Endodermal cell (in vitro differentiated cells): ENCODE results near the gene DOHH. TPM values are rescaled to one million over a fixed set of nuclear protein-coding genes. Genes with fewer than 3 reads are reported as not detected.

ENCODE experiments used
- DNase-seq: peaks from one replicate; pipeline ENCODE4 v3.0.0-alpha.2; 2017
- H3K27ac ChIP-seq: 2 replicates; pipeline ENCODE4 v1.5.1; 2013; ENCODE audit warnings: mild to moderate bottlenecking, low read depth, low read length, moderate library complexity
- H3K27me3 ChIP-seq: 2 replicates; pipeline ENCODE4 v1.6.1; 2013; ENCODE audit warnings: mild to moderate bottlenecking, low read length, moderate library complexity; ENCODE audit not compliant: insufficient read depth, control insufficient read depth, poor library complexity, severe bottlenecking
- H3K36me3 ChIP-seq: 2 replicates; pipeline ENCODE4 v1.7.0; 2013; ENCODE audit warnings: mild to moderate bottlenecking, low read length, moderate library complexity; ENCODE audit not compliant: control insufficient read depth, insufficient read depth
- H3K4me1 ChIP-seq: one replicate; pipeline ENCODE4 v1.7.0; 2013; ENCODE audit warnings: low read length; ENCODE audit not compliant: control insufficient read depth, insufficient read depth
- H3K4me3 ChIP-seq: 2 replicates; pipeline ENCODE4 v1.5.1; 2013; ENCODE audit warnings: mild to moderate bottlenecking, low read length, moderate library complexity
- H3K9ac ChIP-seq: 2 replicates; pipeline ENCODE4 v1.6.1; 2013; ENCODE audit warnings: mild to moderate bottlenecking, low read length, moderate library complexity; ENCODE audit not compliant: poor library complexity, severe bottlenecking; ENCODE audit errors: extremely low read depth
- H3K9me3 ChIP-seq: 2 replicates; pipeline ENCODE4 v1.6.1; 2013; ENCODE audit warnings: mild to moderate bottlenecking, low read length, moderate library complexity; ENCODE audit not compliant: control insufficient read depth
- H3K27ac Mint-ChIP-seq: 2 replicates; pipeline ENCODE4 v1.8.0; 2020; ENCODE audit warnings: mixed read lengths
- H3K27me3 Mint-ChIP-seq: 2 replicates; pipeline ENCODE4 v1.8.0; 2021; ENCODE audit warnings: mild to moderate bottlenecking, mixed read lengths; ENCODE audit not compliant: insufficient read depth
- H3K36me3 Mint-ChIP-seq: 2 replicates; pipeline ENCODE4 v1.8.0; 2020; ENCODE audit warnings: low read depth, mixed read lengths
- H3K4me1 Mint-ChIP-seq: 2 replicates; pipeline ENCODE4 v1.8.0; 2020; ENCODE audit warnings: mixed read lengths
- H3K4me3 Mint-ChIP-seq: 2 replicates; pipeline ENCODE4 v1.8.0; 2020; ENCODE audit warnings: mild to moderate bottlenecking, moderate library complexity, mixed read lengths
- H3K9me3 Mint-ChIP-seq: 2 replicates; pipeline ENCODE4 v1.8.0; 2020; ENCODE audit warnings: mild to moderate bottlenecking, mixed read lengths
- CTCF ChIP-seq: fragments of 200-600 bp; sonication (generic); conservative IDR thresholded peaks from 2 replicates; pipeline ENCODE4 v1.5.0; 2021; ENCODE audit warnings: antibody characterized with exemption, mild to moderate bottlenecking
- WGBS, 2 experiments: methylation state at CpG; one replicate each; pipeline versions ENCODE4 v1.1.5 to v1.1.7; 2013; ENCODE audit warnings: missing lambda C conversion rate in 2 of 2, mixed read lengths in 1 of 2; ENCODE audit not compliant: insufficient coverage in 1 of 2, insufficient read length in 1 of 2; 5-methylcytosine and 5-hydroxymethylcytosine counted together
- total RNA-seq, 2 donors: library from RNA; stranded (reverse); fragmentation: NEBNext Ultra II Directional in 1 of 2; extraction: Animal tissue kit (Norgen Biotek cat#: 25700) in 1 of 2; gene quantifications; 2 replicates in 1 of 2; 3 replicates in 1 of 2; pipeline ENCODE4 v1.2.1, GENCODE V29; 2021

DOHH gene
- total RNA-seq, 2 donors from 2014 or later: 13.4 to 14.3 TPM

GRCh38 chr19:3457528-3458228 lies 42.8 kb downstream of the DOHH start:
- Histone ChIP-seq H3K4me1 (peaks cover 8% of the 10 kb centered on the region), H3K27ac (no peak overlapping the region), H3K4me3 (no peak overlapping the region), H3K9ac (no peak overlapping the region), H3K9me3 (no peaks in the 10 kb centered on the region), H3K27me3 (peaks cover 5% of the 10 kb centered on the region), H3K36me3 (no peaks in the 10 kb centered on the region)
- Mint-ChIP-seq H3K27me3 (peaks cover 11% of the 10 kb centered on the region), H3K27ac (no peak overlapping the region), H3K36me3 (no peaks in the 10 kb centered on the region), H3K9me3 (no peaks in the 10 kb centered on the region), H3K4me3 (no peak overlapping the region), H3K4me1 (peaks cover 8% of the 10 kb centered on the region)
- 28 to 51% methylated on average over 6 to 22 of the region's 22 CpGs for WGBS, 2 experiments
- no peak for TF ChIP-seq CTCF
- peak; percentile 73 for DNase-seq

- no peak for TF ChIP-seq CTCF
- no peaks in the 10 kb centered on the region for H3K27me3 ChIP-seq
- H3K9ac ChIP-seq: no peak overlapping the region
- DNase-seq: peak; percentile 38
- no peak overlapping the region for H3K27ac ChIP-seq
- Mint-ChIP-seq H3K27me3 (peaks cover 5% of the 10 kb centered on the region), H3K36me3 (no peaks in the 10 kb centered on the region), H3K27ac (no peak overlapping the region), H3K9me3 (no peaks in the 10 kb centered on the region), H3K4me3 (no peak overlapping the region), H3K4me1 (peaks cover 7% of the 10 kb centered on the region)
- 81 to 88% methylated on average over 13 to 17 of the region's 18 CpGs for WGBS, 2 experiments
- no peaks in the 10 kb centered on the region for H3K9me3 ChIP-seq
- peaks cover 8% of the 10 kb centered on the region for H3K4me1 ChIP-seq
- no peaks in the 10 kb centered on the region for H3K36me3 ChIP-seq
- no peak overlapping the region for H3K4me3 ChIP-seq
These were observed 43.4 kb downstream of the DOHH start for GRCh38 chr19:3456925-3457527.

- Histone ChIP-seq H3K9ac (no peak overlapping the region), H3K27ac (no peak overlapping the region), H3K36me3 (no peaks in the 10 kb centered on the region), H3K4me1 (peaks cover 8% of the 10 kb centered on the region), H3K9me3 (no peaks in the 10 kb centered on the region), H3K4me3 (no peak overlapping the region), H3K27me3 (no peaks in the 10 kb centered on the region)
- 80 to 87% methylated on average over 10 to 37 of the region's 37 CpGs for WGBS, 2 experiments
- Mint-ChIP-seq H3K9me3 (no peaks in the 10 kb centered on the region), H3K4me1 (peaks cover 7% of the 10 kb centered on the region), H3K36me3 (no peaks in the 10 kb centered on the region), H3K27ac (no peak overlapping the region), H3K27me3 (peaks cover 2% of the 10 kb centered on the region), H3K4me3 (no peak overlapping the region)
- TF ChIP-seq CTCF: no peak
- no peak for DNase-seq
These were observed 44.4 kb downstream of the DOHH start for GRCh38 chr19:3455960-3456601.
